ENCODE results near the gene APOC1.
"Not testable (repeated sequence)": the region's sequence is repeated elsewhere in the genome, so short reads cannot be mapped to it uniquely, and the experiment has no call there.

Gene APOC1

GRCh38 chr19:44890366-44891015 lies 23.9 kb upstream of the APOC1 start:
- peak; percentile 99 for DNase-seq

DNA sequence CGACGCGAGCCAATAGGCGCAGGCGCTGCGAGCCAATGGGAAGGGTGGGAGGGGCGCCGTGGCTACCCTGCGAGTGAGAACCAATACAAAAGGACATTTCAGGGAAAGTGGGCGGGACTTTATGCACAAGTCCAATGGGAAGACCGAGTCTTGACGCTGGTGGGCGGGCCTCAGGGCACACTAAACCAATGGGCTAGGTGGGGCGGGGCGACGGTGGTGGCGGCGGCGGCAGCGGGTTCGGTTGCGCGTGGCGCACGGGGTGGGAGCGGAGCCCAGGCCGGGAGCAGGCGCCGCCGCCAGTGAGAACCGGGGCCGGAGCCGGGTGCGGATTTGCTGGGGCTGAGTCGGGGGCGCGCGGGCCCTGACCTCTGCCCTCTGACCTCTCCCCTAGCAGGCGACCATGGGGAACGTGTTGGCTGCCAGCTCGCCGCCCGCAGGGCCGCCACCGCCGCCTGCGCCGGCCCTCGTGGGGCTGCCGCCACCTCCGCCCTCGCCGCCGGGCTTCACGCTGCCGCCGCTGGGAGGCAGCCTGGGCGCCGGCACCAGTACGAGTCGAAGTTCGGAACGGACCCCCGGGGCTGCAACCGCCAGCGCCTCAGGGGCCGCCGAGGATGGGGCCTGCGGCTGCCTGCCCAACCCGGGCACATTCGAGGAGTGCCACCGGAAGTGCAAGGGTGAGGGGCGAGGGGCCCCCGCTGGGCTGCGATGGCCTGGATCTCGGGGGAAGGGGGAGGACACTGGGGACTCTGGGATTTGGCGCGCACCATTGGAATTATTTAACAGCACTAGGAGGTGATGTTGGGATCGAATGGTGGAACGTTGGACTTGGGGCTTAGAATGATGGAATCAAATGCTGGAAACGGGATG lies 23.2 kb upstream of the APOC1 start, which contains the start of gene TOMM40:
TOMM40 (plus strand) TSS at position 239 of the 867 bp plus-strand sequence; CDS start at position 401, 162 bp downstream.
- no peak for DNase-seq

- no peak for DNase-seq
Observed at GRCh38 chr19:44892932-44893331, 21.5 kb upstream of the APOC1 start.

DNA sequence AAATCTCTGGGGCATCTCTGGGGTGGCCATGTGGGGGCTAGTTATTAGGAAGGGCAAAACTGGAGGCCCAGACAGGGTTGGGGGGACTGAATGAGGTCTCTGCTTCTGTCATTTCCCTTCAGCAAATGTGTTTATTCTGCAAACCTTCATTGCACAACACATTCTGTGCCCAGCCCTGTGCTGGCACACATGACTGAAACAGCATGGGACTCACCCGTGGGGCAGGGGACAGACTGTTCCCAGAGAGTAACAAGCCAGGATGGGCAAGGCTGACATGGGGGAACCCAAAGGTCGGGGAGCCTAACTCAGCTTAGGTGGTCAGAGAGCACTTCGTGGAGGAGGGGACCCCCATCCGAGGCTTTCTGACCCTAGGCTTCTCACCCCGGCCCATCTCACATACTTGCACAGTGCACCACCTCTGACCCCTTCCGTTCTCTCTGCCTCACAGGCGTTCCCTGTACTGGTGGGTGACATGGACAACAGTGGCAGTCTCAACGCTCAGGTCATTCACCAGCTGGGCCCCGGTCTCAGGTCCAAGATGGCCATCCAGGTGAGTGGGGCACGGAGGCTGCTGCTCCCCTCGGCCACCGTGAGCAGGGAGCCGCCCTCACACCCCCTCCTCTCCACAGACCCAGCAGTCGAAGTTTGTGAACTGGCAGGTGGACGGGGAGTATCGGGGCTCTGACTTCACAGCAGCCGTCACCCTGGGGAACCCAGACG lies 20.9 kb upstream of the APOC1 start:
- no peak for DNase-seq

GRCh38 chr19:44894052-44894400 lies 20.4 kb upstream of the APOC1 start:
- DNase-seq = no peak

DNA sequence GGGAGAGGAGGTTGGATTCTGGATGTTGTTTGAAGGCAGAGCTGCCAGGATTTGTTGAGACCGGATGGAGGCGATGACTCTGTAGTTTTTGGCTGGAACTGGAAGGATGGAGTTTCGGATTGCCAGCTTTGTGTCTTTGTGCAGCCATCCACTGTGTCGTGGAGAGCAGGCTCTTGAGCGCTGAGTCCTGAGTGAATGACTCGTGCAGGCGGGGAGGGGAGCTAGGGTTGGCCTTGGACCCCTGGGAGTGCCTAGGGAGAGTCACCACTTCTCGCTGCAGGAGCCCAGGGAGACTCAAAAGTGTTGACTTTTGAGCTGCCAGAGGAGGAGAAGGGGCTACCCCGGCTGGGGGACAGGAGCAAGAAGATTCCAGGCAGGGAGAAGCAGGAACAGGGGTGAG lies 19.5 kb upstream of the APOC1 start:
- no peak for DNase-seq

DNA sequence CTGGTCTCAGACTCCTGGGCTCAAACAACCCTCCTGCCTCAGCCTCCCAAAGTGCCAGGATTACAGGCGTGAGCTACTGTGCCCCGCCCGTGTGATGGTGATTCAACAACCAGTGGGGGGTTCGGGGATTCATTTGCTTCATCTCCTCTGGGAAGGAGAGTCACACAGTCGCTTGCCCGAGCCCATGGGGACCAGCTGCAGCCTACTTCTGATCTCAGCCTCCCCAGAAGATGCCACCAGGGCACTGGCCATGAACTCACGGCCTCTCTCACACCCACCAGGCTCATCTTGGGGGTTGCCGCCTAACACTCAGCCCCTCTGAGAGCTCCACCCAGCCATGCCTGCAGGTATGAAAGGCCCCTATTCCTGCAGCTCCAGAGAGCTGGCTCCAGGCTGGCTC lies 16.6 kb upstream of the APOC1 start:
- DNase-seq = no peak

GRCh38 chr19:44900328-44901244 lies 13.8 kb upstream of the APOC1 start:
- DNase-seq = no peak

DNA sequence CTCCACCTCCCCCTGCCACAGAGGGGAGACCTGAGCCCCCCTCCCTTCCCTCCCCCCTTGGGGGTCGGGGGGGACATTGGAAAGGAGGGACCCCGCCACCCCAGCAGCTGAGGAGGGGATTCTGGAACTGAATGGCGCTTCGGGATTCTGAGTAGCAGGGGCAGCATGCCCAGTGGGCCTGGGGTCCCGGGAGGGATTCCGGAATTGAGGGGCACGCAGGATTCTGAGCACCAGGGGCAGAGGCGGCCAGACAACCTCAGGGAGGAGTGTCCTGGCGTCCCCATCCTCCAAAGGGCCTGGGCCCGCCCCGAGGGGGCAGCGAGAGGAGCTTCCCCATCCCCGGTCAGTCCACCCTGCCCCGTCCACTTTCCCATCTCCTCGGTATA lies 11.2 kb upstream of the APOC1 start:
- DNase-seq = no peak

GRCh38 chr19:44903602-44904425 lies 10.6 kb upstream of the APOC1 start:
- peak; percentile 59 for DNase-seq

DNA sequence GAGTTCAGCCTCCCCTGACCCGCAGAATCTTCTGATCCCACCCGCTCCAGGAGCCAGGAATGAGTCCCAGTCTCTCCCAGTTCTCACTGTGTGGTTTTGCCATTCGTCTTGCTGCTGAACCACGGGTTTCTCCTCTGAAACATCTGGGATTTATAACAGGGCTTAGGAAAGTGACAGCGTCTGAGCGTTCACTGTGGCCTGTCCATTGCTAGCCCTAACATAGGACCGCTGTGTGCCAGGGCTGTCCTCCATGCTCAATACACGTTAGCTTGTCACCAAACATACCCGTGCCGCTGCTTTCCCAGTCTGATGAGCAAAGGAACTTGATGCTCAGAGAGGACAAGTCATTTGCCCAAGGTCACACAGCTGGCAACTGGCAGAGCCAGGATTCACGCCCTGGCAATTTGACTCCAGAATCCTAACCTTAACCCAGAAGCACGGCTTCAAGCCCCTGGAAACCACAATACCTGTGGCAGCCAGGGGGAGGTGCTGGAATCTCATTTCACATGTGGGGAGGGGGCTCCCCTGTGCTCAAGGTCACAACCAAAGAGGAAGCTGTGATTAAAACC lies 9.9 kb upstream of the APOC1 start:
- no peak for DNase-seq

- no peak for DNase-seq
Observed at GRCh38 chr19:44905437-44906160, 8.8 kb upstream of the APOC1 start, which contains the start of gene APOE. APOE (plus strand) TSS chr19:44905796; CDS start chr19:44906625, 829 bp downstream.

DNA sequence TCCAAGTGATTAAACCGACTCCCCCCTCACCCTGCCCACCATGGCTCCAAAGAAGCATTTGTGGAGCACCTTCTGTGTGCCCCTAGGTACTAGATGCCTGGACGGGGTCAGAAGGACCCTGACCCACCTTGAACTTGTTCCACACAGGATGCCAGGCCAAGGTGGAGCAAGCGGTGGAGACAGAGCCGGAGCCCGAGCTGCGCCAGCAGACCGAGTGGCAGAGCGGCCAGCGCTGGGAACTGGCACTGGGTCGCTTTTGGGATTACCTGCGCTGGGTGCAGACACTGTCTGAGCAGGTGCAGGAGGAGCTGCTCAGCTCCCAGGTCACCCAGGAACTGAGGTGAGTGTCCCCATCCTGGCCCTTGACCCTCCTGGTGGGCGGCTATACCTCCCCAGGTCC lies 6.8 kb upstream of the APOC1 start:
- no peak for DNase-seq

- DNase-seq = no peak
Observed at GRCh38 chr19:44908074-44908835, 6.2 kb upstream of the APOC1 start.

GRCh38 chr19:44908836-44909261 lies 5.6 kb upstream of the APOC1 start:
- no peak for DNase-seq

DNA sequence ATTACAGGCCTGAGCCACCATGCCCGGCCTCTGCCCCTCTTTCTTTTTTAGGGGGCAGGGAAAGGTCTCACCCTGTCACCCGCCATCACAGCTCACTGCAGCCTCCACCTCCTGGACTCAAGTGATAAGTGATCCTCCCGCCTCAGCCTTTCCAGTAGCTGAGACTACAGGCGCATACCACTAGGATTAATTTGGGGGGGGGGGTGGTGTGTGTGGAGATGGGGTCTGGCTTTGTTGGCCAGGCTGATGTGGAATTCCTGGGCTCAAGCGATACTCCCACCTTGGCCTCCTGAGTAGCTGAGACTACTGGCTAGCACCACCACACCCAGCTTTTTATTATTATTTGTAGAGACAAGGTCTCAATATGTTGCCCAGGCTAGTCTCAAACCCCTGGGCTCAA lies 4.6 kb upstream of the APOC1 start:
- DNase-seq = no peak

DNA sequence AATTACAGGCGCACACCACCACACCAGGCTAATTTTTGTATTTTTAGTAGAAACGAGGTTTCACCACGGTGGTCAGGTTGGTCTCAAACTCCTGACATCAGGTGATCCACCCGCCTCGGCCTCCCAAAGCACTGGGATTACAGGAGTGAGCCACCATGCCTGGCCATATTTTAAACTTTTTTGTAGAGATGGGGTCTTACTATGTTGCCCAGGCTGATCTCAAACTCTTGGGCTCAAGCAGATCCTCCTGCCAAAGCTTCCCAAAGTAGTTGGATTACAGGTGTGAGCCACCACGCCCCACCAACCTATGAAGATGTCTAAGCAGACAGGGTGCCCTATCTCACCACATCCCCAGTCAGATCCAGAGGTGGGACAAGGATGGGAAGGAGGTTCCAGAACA lies 2.5 kb upstream of the APOC1 start:
- DNase-seq = not testable (repeated sequence)

DNA sequence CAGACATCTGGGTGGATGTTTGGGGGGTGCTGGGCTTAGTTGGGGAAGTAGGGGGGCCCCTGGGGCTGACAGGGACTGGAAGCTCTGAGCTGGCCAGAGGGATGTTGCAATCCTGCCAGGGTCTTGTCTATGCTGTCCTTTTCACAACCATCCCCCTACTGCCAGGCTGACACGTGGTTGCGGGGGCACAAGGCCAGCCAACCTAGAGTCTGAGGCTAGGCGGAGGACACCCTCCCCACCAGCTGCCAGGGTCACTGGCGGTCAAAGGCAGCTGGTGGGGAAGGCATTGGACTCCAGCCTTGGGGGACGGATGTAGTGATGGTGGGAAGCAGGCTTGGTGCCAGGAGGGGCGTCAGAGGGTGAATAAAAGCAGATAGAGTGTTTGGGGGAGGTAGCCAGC lies 1.6 kb upstream of the APOC1 start:
- no peak for DNase-seq
